GM18909 (cell line): ENCODE results near the gene TUBGCP6.

Source experiments
- ATAC-seq: cut with Tn5 transposase; IDR thresholded peaks from one replicate; pipeline ENCODE4 v1.9.1; 2021; ENCODE audit warnings: mild to moderate bottlenecking; ENCODE audit not compliant: unreplicated experiment, poor library complexity

TUBGCP6 gene

GRCh38 chr22:50229370-50229769, 15.5 kb downstream of the TUBGCP6 start:
- ATAC-seq, result no peak

GRCh38 chr22:50228366-50228765, 16.5 kb downstream of the TUBGCP6 start:
- ATAC-seq, result no peak

GRCh38 chr22:50227579-50228215, 17.1 kb downstream of the TUBGCP6 start:
- ATAC-seq, result no peak

- no peak for ATAC-seq
These were observed 18.0 kb downstream of the TUBGCP6 start for GRCh38 chr22:50226875-50227165.

- ATAC-seq, result no peak
These were observed 18.6 kb downstream of the TUBGCP6 start for GRCh38 chr22:50226063-50226874.

- no peak for ATAC-seq
These were observed 19.4 kb downstream of the TUBGCP6 start for GRCh38 chr22:50225200-50225969.

- no peak for ATAC-seq
These were observed 20.8 kb downstream of the TUBGCP6 start for GRCh38 chr22:50224071-50224470.

- no peak for ATAC-seq
These were observed 22.3 kb downstream of the TUBGCP6 start for GRCh38 chr22:50222508-50222907.

- no peak for ATAC-seq
These were observed 23.2 kb downstream of the TUBGCP6 start for GRCh38 chr22:50221410-50222300.

- ATAC-seq, result no peak
These were observed 24.0 kb downstream of the TUBGCP6 start for GRCh38 chr22:50220603-50221409.

- ATAC-seq, result no peak
These were observed 24.8 kb downstream of the TUBGCP6 start for GRCh38 chr22:50219800-50220602.

- no peak for ATAC-seq
These were observed 25.7 kb downstream of the TUBGCP6 start for GRCh38 chr22:50218996-50219727.

GRCh38 chr22:50218153-50218995, 26.4 kb downstream of the TUBGCP6 start:
- ATAC-seq, result no peak

- ATAC-seq, result no peak
These were observed 27.2 kb downstream of the TUBGCP6 start for GRCh38 chr22:50217543-50218152.

GRCh38 chr22:50216684-50217520, 27.9 kb downstream of the TUBGCP6 start:
- no peak for ATAC-seq
